Measurements from ENCODE around the gene TLR3.

The TLR3 gene

DNA sequence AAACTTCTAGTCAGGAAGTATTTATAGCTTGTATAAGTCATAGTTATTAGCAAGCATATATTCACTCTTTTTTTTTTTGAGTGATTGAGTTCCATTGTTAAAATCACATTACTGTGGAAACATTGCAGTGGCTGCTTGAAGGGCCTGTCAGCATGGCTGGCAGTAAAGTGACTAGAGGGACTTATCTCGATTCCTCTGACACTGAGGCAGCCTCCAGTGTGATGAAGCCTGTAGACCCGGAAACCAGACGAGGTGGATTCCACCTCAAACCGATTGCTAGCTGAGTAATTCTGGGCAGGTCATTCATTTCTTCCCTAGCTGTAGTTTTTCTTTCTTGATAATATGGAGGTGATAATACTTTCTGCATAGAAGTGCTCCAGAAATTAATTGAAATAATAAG is 40.3 kb downstream of the TLR3 start:
- TF ChIP-seq MYC (IDR thresholded peaks at IDR 0.05; ENCODE audit: low read depth, low read length) (no peak), POLR2A (IDR thresholded peaks at IDR 0.05; ENCODE audit: extremely low read depth, insufficient read length) (no peak)
- TF ChIP-seq, protein P1, sequence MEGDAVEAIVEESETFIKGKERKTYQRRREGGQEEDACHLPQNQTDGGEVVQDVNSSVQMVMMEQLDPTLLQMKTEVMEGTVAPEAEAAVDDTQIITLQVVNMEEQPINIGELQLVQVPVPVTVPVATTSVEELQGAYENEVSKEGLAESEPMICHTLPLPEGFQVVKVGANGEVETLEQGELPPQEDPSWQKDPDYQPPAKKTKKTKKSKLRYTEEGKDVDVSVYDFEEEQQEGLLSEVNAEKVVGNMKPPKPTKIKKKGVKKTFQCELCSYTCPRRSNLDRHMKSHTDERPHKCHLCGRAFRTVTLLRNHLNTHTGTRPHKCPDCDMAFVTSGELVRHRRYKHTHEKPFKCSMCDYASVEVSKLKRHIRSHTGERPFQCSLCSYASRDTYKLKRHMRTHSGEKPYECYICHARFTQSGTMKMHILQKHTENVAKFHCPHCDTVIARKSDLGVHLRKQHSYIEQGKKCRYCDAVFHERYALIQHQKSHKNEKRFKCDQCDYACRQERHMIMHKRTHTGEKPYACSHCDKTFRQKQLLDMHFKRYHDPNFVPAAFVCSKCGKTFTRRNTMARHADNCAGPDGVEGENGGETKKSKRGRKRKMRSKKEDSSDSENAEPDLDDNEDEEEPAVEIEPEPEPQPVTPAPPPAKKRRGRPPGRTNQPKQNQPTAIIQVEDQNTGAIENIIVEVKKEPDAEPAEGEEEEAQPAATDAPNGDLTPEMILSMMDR (IDR thresholded peaks at IDR 0.05; ENCODE audit: low read depth, low read length), result no peak
- TF ChIP-seq, protein P2, sequence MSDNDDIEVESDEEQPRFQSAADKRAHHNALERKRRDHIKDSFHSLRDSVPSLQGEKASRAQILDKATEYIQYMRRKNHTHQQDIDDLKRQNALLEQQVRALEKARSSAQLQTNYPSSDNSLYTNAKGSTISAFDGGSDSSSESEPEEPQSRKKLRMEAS (IDR thresholded peaks at IDR 0.05; ENCODE audit: low read depth, low read length), result no peak
- no peak for DNase-seq (ENCODE audit: low read depth)
- H3K4me3 ChIP-seq (ENCODE audit: low read depth, low read length), result no peak overlapping the region

DNA sequence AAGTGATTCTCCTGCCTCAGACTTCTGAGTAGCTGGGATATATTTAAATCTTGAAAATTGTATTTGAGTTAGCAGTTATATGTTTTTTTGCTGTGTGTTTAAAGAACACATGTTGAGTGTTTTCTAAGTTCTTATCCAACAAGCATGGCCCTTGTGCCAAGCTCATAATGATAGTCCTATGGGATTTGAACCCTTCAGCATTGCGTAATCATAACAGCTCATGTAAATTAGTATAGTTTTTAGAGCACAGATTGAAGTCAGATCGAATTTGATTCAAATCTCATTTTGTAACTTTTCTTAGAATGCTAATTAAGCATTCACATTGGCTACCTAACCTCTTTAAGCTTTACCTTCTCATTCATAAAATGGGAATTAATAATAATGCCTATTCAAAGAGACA is 47.7 kb downstream of the TLR3 start:
- DNase-seq (ENCODE audit: low read depth), result no peak
- no peak overlapping the region for H3K4me3 ChIP-seq (ENCODE audit: low read depth, low read length)
- TF ChIP-seq, protein P2 (IDR thresholded peaks at IDR 0.05; ENCODE audit: low read depth, low read length), result no peak
- TF ChIP-seq POLR2A (IDR thresholded peaks at IDR 0.05; ENCODE audit: extremely low read depth, insufficient read length) (no peak), MYC (IDR thresholded peaks at IDR 0.05; ENCODE audit: low read depth, low read length) (no peak)
- TF ChIP-seq, protein P1 (IDR thresholded peaks at IDR 0.05; ENCODE audit: low read depth, low read length), result no peak

DNA sequence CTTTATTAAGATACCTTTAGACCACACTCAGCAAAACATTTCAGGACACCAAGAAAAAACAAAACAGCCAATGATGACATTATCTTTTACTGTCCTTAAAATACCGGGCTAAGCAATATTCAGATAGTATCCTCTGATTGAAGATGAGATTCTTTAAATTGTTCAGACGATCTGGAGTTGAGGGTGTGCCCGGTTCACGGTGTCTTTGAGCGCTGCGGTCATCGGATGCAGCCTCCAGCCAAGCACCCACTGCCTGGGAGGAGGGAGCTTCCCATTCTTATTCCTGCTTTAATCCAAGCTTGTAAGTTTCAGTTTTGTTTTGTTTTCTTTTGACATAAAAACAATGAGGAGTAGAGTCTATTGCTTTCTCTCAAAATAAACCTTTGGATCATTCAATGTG is 49.6 kb downstream of the TLR3 start:
- no peak overlapping the region for H3K4me3 ChIP-seq (ENCODE audit: low read depth, low read length)
- no peak for DNase-seq (ENCODE audit: low read depth)
- TF ChIP-seq MYC (IDR thresholded peaks at IDR 0.05; ENCODE audit: low read depth, low read length), result no peak
- TF ChIP-seq POLR2A (IDR thresholded peaks at IDR 0.05; ENCODE audit: extremely low read depth, insufficient read length), result no peak
- TF ChIP-seq, protein P2 (IDR thresholded peaks at IDR 0.05; ENCODE audit: low read depth, low read length), result no peak
- TF ChIP-seq, protein P1 (IDR thresholded peaks at IDR 0.05; ENCODE audit: low read depth, low read length), result no peak

DNA sequence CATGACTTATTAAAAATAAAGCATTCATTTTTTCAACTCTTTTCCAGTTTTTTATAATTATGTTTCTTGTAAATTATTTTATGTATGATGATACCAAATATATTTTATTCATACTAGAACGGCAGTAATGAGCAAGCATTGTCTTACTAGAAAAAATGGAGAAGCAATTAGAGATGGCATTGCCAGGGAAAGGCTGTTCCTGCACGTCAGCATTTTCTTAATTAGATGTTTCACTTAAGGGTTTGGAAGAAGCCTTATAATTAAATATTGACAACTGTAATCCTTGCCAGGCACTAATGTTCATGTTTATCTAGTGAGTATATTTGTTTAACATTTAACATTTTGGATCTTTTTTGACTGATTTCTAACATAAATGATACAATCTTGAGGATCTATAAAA is 52.1 kb downstream of the TLR3 start:
- TF ChIP-seq MYC (IDR thresholded peaks at IDR 0.05; ENCODE audit: low read depth, low read length) (no peak), POLR2A (IDR thresholded peaks at IDR 0.05; ENCODE audit: extremely low read depth, insufficient read length) (no peak)
- TF ChIP-seq, protein P2 (IDR thresholded peaks at IDR 0.05; ENCODE audit: low read depth, low read length), result no peak
- TF ChIP-seq, protein P1 (IDR thresholded peaks at IDR 0.05; ENCODE audit: low read depth, low read length), result no peak
- no peak overlapping the region for H3K4me3 ChIP-seq (ENCODE audit: low read depth, low read length)
- no peak for DNase-seq (ENCODE audit: low read depth)

DNA sequence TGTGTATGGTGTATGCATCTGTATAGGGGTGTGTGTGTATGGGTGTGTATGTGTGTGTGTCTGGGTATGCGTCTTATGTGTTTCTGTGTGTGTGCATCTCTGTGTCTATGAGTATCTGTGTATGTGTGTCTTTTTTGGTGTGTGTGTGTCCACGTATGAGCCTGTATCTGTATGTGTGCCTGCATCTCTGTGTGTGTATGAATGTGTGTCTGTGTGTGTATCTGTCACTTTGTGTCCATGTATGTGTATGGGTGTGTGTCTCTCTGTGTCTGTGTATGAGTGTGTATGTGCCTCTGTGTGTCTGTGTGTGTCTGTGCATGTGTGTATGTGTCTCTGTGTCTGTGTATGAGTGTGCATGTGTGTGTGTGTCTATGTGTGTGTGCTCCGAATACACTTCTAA is 59.9 kb downstream of the TLR3 start:
- DNase-seq (ENCODE audit: low read depth), result no peak
- no peak overlapping the region for H3K4me3 ChIP-seq (ENCODE audit: low read depth, low read length)
- TF ChIP-seq, protein P1 (IDR thresholded peaks at IDR 0.05; ENCODE audit: low read depth, low read length), result no peak
- TF ChIP-seq POLR2A (IDR thresholded peaks at IDR 0.05; ENCODE audit: extremely low read depth, insufficient read length) (no peak), MYC (IDR thresholded peaks at IDR 0.05; ENCODE audit: low read depth, low read length) (no peak)
- TF ChIP-seq, protein P2 (IDR thresholded peaks at IDR 0.05; ENCODE audit: low read depth, low read length), result no peak

DNA sequence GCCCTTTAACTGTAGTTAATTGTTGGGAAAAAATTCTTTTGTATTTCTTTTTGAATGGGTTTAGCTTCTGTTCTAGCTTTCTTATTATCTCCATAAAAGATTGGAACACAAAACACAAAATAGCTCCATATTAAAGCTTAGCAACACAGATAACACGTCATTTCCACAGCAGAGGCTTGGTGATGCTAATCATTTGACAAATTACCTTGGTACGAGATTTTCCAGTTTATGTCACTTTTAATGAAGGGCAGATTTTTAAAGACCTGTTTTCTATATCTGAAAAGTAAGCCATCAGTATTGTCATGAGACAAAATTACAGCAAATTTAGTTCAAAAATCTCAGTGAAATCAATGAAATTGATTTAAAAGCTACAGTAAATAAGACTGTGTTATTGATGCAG is 63.0 kb downstream of the TLR3 start:
- no peak for DNase-seq (ENCODE audit: low read depth)
- no peak overlapping the region for H3K4me3 ChIP-seq (ENCODE audit: low read depth, low read length)
- TF ChIP-seq, protein P1 (IDR thresholded peaks at IDR 0.05; ENCODE audit: low read depth, low read length), result no peak
- TF ChIP-seq, protein P2 (IDR thresholded peaks at IDR 0.05; ENCODE audit: low read depth, low read length), result no peak
- TF ChIP-seq MYC (IDR thresholded peaks at IDR 0.05; ENCODE audit: low read depth, low read length) (no peak), POLR2A (IDR thresholded peaks at IDR 0.05; ENCODE audit: extremely low read depth, insufficient read length) (no peak)

All from NB4 (cell line).